SK-N-MC (cell line): Measurements from ENCODE around the gene FOXC1.

Experiments used
- EZH2 ChIP-seq: fragments of 200-600 bp; sonication (generic); IDR thresholded peaks from one replicate; pipeline ENCODE4 v1.6.1; 2017; ENCODE audit warnings: antibody characterized with exemption
- POLR2AphosphoS5 ChIP-seq: IDR thresholded peaks from 2 replicates; pipeline ENCODE4 v1.6.1; 2012; ENCODE audit warnings: mild to moderate bottlenecking, low read depth, low read length, borderline replicate concordance

DNA sequence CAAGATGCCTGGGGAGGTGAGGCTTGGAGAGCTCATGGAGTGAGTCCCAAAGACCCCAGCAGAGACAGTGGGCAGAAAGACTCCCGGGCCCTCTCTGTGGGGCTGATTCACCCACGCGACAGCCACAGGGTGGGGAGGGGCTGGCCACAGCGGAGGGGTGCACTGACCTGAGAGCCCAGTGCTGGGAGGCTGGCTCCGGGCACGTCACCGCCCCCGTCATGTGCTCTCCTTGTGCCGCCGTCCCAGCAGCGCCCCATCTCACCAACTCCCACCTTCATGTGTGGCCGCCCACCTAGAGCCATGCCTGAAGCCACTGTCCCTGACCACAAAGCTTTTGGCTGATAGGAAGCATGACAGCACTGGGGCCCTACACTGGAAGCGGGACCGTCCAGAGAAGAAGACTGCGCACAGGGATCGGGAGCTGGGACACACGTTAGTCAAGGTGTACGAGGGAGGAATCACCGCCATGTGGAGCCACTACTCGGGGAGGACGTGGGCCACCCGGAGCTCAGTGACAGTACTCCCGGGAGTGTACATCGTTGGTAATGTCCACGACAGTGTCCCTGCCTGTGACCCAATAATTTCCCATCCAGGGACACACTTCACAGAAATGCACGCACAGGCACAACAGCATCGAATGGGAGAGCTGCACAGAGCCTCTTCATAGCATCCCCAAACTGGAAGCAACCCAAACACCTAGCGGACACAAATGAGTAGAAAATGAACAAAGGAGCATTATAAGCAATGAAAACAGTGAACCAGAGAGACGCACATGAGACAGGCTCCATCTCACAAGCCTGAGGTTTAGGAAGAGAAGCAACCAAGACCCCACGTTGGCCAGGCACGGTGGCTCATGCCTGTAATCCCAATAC is 28.4 kb upstream of the FOXC1 start:
- no peak for TF ChIP-seq EZH2
- TF ChIP-seq POLR2AphosphoS5: no peak
